GM23338 (cell line): ENCODE results near the gene SUCLG1.

Experiments
- CREB1 ChIP-seq: fragments of 250-450 bp; sonication (Bioruptor Pico); IDR thresholded peaks from 2 replicates; pipeline ENCODE4 v1.5.0; 2020; ENCODE audit warnings: low read depth, mild to moderate bottlenecking, moderate library complexity
- CTCF ChIP-seq, 2 experiments: fragments of 200-600 bp in 1 of 2; sonication (generic) in 1 of 2; conservative IDR thresholded peaks; 2 replicates each; pipeline versions ENCODE4 v1.5.1 to v1.6.1; 2016 to 2017; ENCODE audit warnings: antibody characterized with exemption in 2 of 2, low read depth in 2 of 2, mild to moderate bottlenecking in 2 of 2, moderate library complexity in 1 of 2
- ETS1 ChIP-seq: IDR thresholded peaks from 2 replicates; pipeline ENCODE4 v1.6.1; 2016; ENCODE audit warnings: antibody characterized with exemption
- EZH2 ChIP-seq: fragments of 200-600 bp; sonication (generic); IDR thresholded peaks from one replicate; pipeline ENCODE4 v1.8.0; 2017; ENCODE audit warnings: antibody characterized with exemption, mild to moderate bottlenecking, low read depth; ENCODE audit not compliant: unreplicated experiment
- EZH2phosphoT487 ChIP-seq: fragments of 200-600 bp; sonication (generic); IDR thresholded peaks from one replicate; pipeline ENCODE4 v1.8.1; 2018; ENCODE audit warnings: antibody characterized with exemption; ENCODE audit not compliant: unreplicated experiment
- JUNB ChIP-seq: IDR thresholded peaks from one replicate; pipeline ENCODE4 v1.6.1; 2016; ENCODE audit warnings: antibody characterized with exemption; ENCODE audit not compliant: unreplicated experiment
- POLR2AphosphoS5 ChIP-seq: IDR thresholded peaks from 2 replicates; pipeline ENCODE4 v1.6.1; 2016; ENCODE audit warnings: antibody characterized with exemption, low read depth
- STAT1 ChIP-seq: IDR thresholded peaks from one replicate; pipeline ENCODE4 v1.6.1; 2016; ENCODE audit warnings: antibody characterized with exemption; ENCODE audit not compliant: unreplicated experiment

- TF ChIP-seq EZH2 = no peak
- TF ChIP-seq CTCF (conservative IDR thresholded peaks at IDR 0.05; ENCODE audit: low read depth in 2 of 2) = no peak
- no peak for TF ChIP-seq POLR2AphosphoS5
- no peak for TF ChIP-seq CREB1 (CRISPR knock-in tag)
- no peak for TF ChIP-seq STAT1
- no peak for TF ChIP-seq ETS1
- TF ChIP-seq EZH2phosphoT487 = no peak
- no peak for TF ChIP-seq JUNB
Observed at GRCh38 chr2:84409531-84409930, 49.5 kb downstream of the SUCLG1 start.
